Right lobe of liver (tissue), 6 donors: ENCODE data around the gene DLD. TPM values are rescaled to one million over a fixed set of nuclear protein-coding genes. Genes with fewer than 3 reads are reported as not detected.

Experiments used
- ATAC-seq, 4 donors: fragments of 200-7000 bp; cut with Tn5 transposase; one replicate each; pipeline ENCODE4 v1.9.1; 2020; ENCODE audit warnings: mild to moderate bottlenecking in 4 of 4, moderate library complexity in 4 of 4
- DNase-seq, 3 donors: peaks; one replicate each; pipeline ENCODE4 v3.0.0-alpha.2; 2020
- H3K27ac ChIP-seq, 3 donors: fragments of 200-600 bp; one replicate each; pipeline ENCODE4 v1.8.0; 2022
- H3K27me3 ChIP-seq, 2 donors: fragments of 200-600 bp; one replicate each; pipeline ENCODE4 v1.8.0; 2022
- H3K36me3 ChIP-seq, 4 donors: fragments of 200-600 bp; sonication (generic) in 1 of 4; one replicate each; pipeline versions ENCODE4 v1.5.1 to v1.8.0; 2017 to 2022; ENCODE audit warnings: control low read depth in 1 of 4
- H3K4me1 ChIP-seq, 4 donors: fragments of 200-600 bp; sonication (generic) in 1 of 4; one replicate each; pipeline versions ENCODE4 v1.5.1 to v1.8.0; 2017 to 2022; ENCODE audit warnings: control low read depth in 1 of 4
- H3K4me3 ChIP-seq, 3 donors: fragments of 200-600 bp; one replicate each; pipeline ENCODE4 v1.8.0; 2022
- H3K9me3 ChIP-seq, 4 donors: fragments of 200-600 bp; sonication (generic) in 1 of 4; one replicate each; pipeline versions ENCODE4 v1.5.1 to v1.8.0; 2017 to 2022; ENCODE audit warnings: control low read depth in 1 of 4
- POLR2A ChIP-seq: fragments of 450-650 bp; IDR thresholded peaks from one replicate; pipeline ENCODE4 v1.6.1; 2017; ENCODE audit warnings: antibody characterized with exemption, mild to moderate bottlenecking
- WGBS: methylation state at CpG from one replicate; pipeline ENCODE4 v1.1.6; 2018; ENCODE audit warnings: low coverage, low lambda C conversion rate; ENCODE audit not compliant: insufficient coverage; ENCODE audit errors: missing lambda C conversion rate; 5-methylcytosine and 5-hydroxymethylcytosine counted together
- intact Hi-C, 2 donors: fragments of 100-400 bp; cut with DNase I; formaldehyde crosslinking; loops; one replicate each; pipeline versions ENCODE4 v1.11.2 to v1.14.1; 2022
- total RNA-seq, 6 experiments: library from RNA; depleted of rRNA in 2 of 6; stranded (reverse); fragments of >200 nt in 2 of 6; fragmentation: NEBNext Ultra II Directional in 3 of 6; extraction: Animal tissue kit (Norgen Biotek cat#: 25700) in 3 of 6; gene quantifications; one replicate each; pipeline versions ENCODE4 v1.1.0 to v1.2.4, GENCODE V29; 2016 to 2023
- TF ChIP-seq, protein P1 (sequence below), 4 donors: fragments of 200-600 bp in 3 of 4; fragments of 450-650 bp in 1 of 4; IDR thresholded peaks; one replicate each; pipeline versions ENCODE4 v1.5.1 to v1.8.0; 2016 to 2022; ENCODE audit warnings: antibody characterized with exemption in 4 of 4, mild to moderate bottlenecking in 2 of 4
- donor health status: DM: no; HTN: yes; CAD: no.
- donor health status: DM: no; HTN: no; CAD: no.
- donor health status: DM: no; HTN: no; CAD: no.
- donor health status: DM: no; HTN: yes; CAD: no.
- donor health status: DM: no; HTN: yes; CAD: no.

Gene DLD
- total RNA-seq, 6 experiments from 2014 or later, result 51.5 to 69.4 (median 61.0) TPM

- no peak for TF ChIP-seq POLR2A
- TF ChIP-seq, protein P1, sequence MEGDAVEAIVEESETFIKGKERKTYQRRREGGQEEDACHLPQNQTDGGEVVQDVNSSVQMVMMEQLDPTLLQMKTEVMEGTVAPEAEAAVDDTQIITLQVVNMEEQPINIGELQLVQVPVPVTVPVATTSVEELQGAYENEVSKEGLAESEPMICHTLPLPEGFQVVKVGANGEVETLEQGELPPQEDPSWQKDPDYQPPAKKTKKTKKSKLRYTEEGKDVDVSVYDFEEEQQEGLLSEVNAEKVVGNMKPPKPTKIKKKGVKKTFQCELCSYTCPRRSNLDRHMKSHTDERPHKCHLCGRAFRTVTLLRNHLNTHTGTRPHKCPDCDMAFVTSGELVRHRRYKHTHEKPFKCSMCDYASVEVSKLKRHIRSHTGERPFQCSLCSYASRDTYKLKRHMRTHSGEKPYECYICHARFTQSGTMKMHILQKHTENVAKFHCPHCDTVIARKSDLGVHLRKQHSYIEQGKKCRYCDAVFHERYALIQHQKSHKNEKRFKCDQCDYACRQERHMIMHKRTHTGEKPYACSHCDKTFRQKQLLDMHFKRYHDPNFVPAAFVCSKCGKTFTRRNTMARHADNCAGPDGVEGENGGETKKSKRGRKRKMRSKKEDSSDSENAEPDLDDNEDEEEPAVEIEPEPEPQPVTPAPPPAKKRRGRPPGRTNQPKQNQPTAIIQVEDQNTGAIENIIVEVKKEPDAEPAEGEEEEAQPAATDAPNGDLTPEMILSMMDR (IDR thresholded peaks at IDR 0.05), result no peak
- H3K36me3 ChIP-seq, result no peaks in the 10 kb centered on the region
- H3K27me3 ChIP-seq, result no peaks in the 10 kb centered on the region
- no peaks in the 10 kb centered on the region for H3K9me3 ChIP-seq
- H3K4me1 ChIP-seq, result peaks cover 0 to 39% (median 5%) of the 10 kb centered on the region in 4 donors
- no peak for DNase-seq
- ATAC-seq, result no peak
- H3K27ac ChIP-seq, result no peak overlapping the region
- H3K4me3 ChIP-seq, result no peak overlapping the region
- intact Hi-C loops, result no loop called here
- 25% methylated on average over 4 of the region's 6 CpGs for WGBS
Measured at GRCh38 chr7:107969856-107970255, 78.9 kb downstream of the DLD start.

Other genes with a start within 250 kb of the DLD start
- under 1 TPM in 5 of 6 experiments, not detected in 1; 0.05 to 0.68 (median 0.27) TPM for gene SLC26A4, start 230.4 kb upstream of the DLD start, total RNA-seq
- gene CBLL1, start 147.0 kb upstream of the DLD start, total RNA-seq, result 10 to 100 TPM in 1 of 6 experiments, 1 to 10 TPM in 5; 5.8 to 11.6 (median 8.5) TPM
- 1 to 10 TPM in 2 of 6 experiments, under 1 TPM in 2, not detected in 2; 0.15 to 2.8 (median 1.5) TPM for gene SLC26A3, start 88.0 kb upstream of the DLD start, total RNA-seq
- gene LAMB1, start 112.0 kb downstream of the DLD start, total RNA-seq, result 10 to 100 TPM; 14.9 to 61.0 (median 28.9) TPM
- gene LAMB4, start 239.2 kb downstream of the DLD start, total RNA-seq, result not detected